Measurements from ENCODE around the gene EGF.

EGF gene

GRCh38 chr4:109908731-109909130 is 4.0 kb upstream of the EGF start (continued):
- TF ChIP-seq ZNF777 (tag by site-specific recombination; IDR thresholded peaks at IDR 0.05; ENCODE audit: borderline replicate concordance) (no peak), ZBTB21 (tag by site-specific recombination; IDR thresholded peaks at IDR 0.05) (no peak), HIC1 (tag by site-specific recombination; IDR thresholded peaks at IDR 0.05) (no peak), TCF7L2 (IDR thresholded peaks at IDR 0.05; ENCODE audit: borderline replicate concordance, low read depth, low read length) (no peak), PRDM6 (tag by site-specific recombination; IDR thresholded peaks at IDR 0.05) (no peak), YY1 (tag by site-specific recombination; IDR thresholded peaks at IDR 0.05) (no peak), PRDM2 (tag by site-specific recombination; IDR thresholded peaks at IDR 0.05; ENCODE audit: borderline replicate concordance) (no peak), ZNF843 (tag by site-specific recombination; IDR thresholded peaks at IDR 0.05) (no peak)

GRCh38 chr4:109910256-109910655 is 2.4 kb upstream of the EGF start:
- Histone ChIP-seq H3K4me1 (ENCODE audit: control insufficient read depth, insufficient read depth, low read length) (no peaks in the 10 kb centered on the region), H3K27ac (ENCODE audit: extremely low read depth, low read depth, low read length) (no peak overlapping the region), H3K4me3 (ENCODE audit: low read depth, low read length) (no peak overlapping the region), H3K36me3 (ENCODE audit: control insufficient read depth in 2 of 2, insufficient read depth in 1 of 2, low read length in 2 of 2) (no peaks in the 10 kb centered on the region), H3K9me3 (ENCODE audit: control insufficient read depth, insufficient read depth, low read depth, low read length) (no peaks in the 10 kb centered on the region)
- CTCF ChIA-PET = no interaction called here
- POLR2A ChIA-PET = no interaction called here
- TF ChIP-seq ZNF701 (tag by site-specific recombination; IDR thresholded peaks at IDR 0.05) (no peak), ZNF645 (tag by site-specific recombination; IDR thresholded peaks at IDR 0.05) (no peak), ZNF830 (tag by site-specific recombination; IDR thresholded peaks at IDR 0.05; ENCODE audit: low read depth) (no peak), ZNF10 (tag by site-specific recombination; IDR thresholded peaks at IDR 0.05) (no peak)
